ENCODE data around the gene AFAP1. TPM values are rescaled to one million over a fixed set of nuclear protein-coding genes. Genes with fewer than 3 reads are reported as not detected.
A peak's percentile ranks its signal among the peaks of the same experiment; 100 is the strongest.

Gene AFAP1
- polyA plus RNA-seq, 3 donors: not detected

DNA sequence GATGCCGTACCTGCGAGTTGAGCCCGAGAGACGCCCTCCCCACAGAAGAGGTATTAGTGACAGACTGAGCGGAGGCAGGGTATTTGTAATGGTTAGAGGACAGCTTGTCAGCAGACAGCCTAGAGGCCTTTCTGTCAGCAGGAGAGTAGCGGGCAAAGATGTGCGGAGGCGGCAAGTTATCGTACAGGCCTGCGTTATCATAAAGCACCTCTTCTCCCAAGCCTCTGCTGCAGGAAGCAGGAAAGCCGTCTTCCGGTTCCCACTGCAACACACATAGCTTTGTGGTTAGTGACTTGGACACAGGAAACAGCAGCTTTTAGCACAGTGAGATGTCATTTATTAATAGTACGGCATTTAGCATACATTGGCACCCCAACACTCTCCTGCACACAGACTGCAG is 158.3 kb downstream of the AFAP1 start:
- Mint-ChIP-seq H3K4me1 (peaks cover 14% of the 10 kb centered on the region), H3K36me3 (peaks cover 0 to 30% of the 10 kb centered on the region in 2 donors), H3K9me3 (peaks cover 0 to 3% (median 0%) of the 10 kb centered on the region in 7 donors), H3K4me3 (no peak overlapping the region), H3K27ac (peak overlapping the region in 1 of 7 donors; percentile 83), H3K27me3 (ENCODE audit: low read depth in 3 of 3) (peaks cover 4 to 7% (median 7%) of the 10 kb centered on the region in 3 donors)
- TF ChIP-seq, protein P1, sequence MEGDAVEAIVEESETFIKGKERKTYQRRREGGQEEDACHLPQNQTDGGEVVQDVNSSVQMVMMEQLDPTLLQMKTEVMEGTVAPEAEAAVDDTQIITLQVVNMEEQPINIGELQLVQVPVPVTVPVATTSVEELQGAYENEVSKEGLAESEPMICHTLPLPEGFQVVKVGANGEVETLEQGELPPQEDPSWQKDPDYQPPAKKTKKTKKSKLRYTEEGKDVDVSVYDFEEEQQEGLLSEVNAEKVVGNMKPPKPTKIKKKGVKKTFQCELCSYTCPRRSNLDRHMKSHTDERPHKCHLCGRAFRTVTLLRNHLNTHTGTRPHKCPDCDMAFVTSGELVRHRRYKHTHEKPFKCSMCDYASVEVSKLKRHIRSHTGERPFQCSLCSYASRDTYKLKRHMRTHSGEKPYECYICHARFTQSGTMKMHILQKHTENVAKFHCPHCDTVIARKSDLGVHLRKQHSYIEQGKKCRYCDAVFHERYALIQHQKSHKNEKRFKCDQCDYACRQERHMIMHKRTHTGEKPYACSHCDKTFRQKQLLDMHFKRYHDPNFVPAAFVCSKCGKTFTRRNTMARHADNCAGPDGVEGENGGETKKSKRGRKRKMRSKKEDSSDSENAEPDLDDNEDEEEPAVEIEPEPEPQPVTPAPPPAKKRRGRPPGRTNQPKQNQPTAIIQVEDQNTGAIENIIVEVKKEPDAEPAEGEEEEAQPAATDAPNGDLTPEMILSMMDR (IDR thresholded peaks at IDR 0.05): no peak
- DNase-seq: no peak
- Histone ChIP-seq H3K9ac (ENCODE audit: insufficient read depth, low read length, poor library complexity, severe bottlenecking) (no peak overlapping the region), H3K36me3 (replicated peaks in 1 of 2; ENCODE audit: control insufficient read depth in 1 of 2, insufficient read depth in 2 of 2, low read length in 2 of 2) (no peaks in the 10 kb centered on the region), H3K27me3 (ENCODE audit: control insufficient read depth in 2 of 2, insufficient read depth in 2 of 2, low read length in 2 of 2) (no peaks in the 10 kb centered on the region), H3K79me2 (ENCODE audit: insufficient read depth, low read length) (no peaks in the 10 kb centered on the region), H2AFZ (ENCODE audit: insufficient read depth, low read depth, low read length, poor library complexity, severe bottlenecking) (no peak overlapping the region), H3K9me3 (replicated peaks in 1 of 2; ENCODE audit: control insufficient read depth in 1 of 2, insufficient read depth in 1 of 2, low read length in 2 of 2) (no peaks in the 10 kb centered on the region), H3K4me2 (replicated peaks; ENCODE audit: extremely low read depth, low read length, poor library complexity, severe bottlenecking) (no peak overlapping the region), H3K4me3 (replicated peaks in 1 of 3; ENCODE audit: low read depth in 2 of 3, low read length in 3 of 3) (no peak overlapping the region), H3K27ac (ENCODE audit: low read depth in 1 of 2, low read length in 2 of 2) (no peak overlapping the region), H4K20me1 (ENCODE audit: insufficient read depth, low read length) (no peaks in the 10 kb centered on the region), H3K4me1 (ENCODE audit: control insufficient read depth in 1 of 2, insufficient read depth in 2 of 2, low read length in 2 of 2) (peaks cover 6 to 9% of the 10 kb centered on the region in 2 donors)
- intact Hi-C loops (cut with micrococcal nuclease): no loop called here
- 0% methylated on average over 5 of the region's 13 CpGs for WGBS (ENCODE audit: insufficient coverage)

DNA sequence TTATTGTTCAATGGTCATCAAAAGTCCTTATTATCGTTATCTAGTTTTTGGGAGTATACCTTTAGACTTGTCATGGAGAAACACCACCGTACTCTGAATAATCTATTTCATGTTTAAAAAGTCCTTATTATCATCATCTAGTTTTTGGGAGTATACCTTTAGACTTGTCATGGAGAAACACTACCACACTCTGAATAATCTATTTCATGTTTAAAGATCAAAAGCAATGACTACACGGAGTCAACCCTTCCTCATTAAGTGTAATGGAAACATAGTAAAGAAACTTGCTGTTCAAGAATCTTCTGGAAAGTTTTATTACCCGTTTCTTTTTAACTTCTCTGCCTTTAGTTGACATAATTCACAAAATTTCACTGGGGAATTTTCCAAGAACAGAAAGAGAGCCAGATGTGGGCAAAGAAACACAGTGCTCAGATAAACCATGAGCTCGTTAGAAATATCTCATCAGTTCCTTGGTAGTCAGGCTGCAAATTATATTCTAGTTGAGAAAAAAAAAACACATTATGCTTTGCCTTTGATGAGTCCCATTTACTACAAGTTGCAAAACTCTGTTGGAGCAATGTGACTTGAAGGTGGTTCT is 158.8 kb downstream of the AFAP1 start:
- H3K4me3 ChIP-seq (replicated peaks in 1 of 3; ENCODE audit: low read depth in 2 of 3, low read length in 3 of 3): no peak overlapping the region
- H3K4me1 ChIP-seq (ENCODE audit: control insufficient read depth in 1 of 2, insufficient read depth in 2 of 2, low read length in 2 of 2): peaks cover 6 to 9% of the 10 kb centered on the region in 2 donors
- H3K79me2 ChIP-seq (ENCODE audit: insufficient read depth, low read length): no peaks in the 10 kb centered on the region
- TF ChIP-seq, protein P1 (IDR thresholded peaks at IDR 0.05): no peak
- no peak for DNase-seq
- intact Hi-C loops (cut with micrococcal nuclease): no loop called here
- H4K20me1 ChIP-seq (ENCODE audit: insufficient read depth, low read length): no peaks in the 10 kb centered on the region
- no peak overlapping the region for H3K4me2 ChIP-seq (replicated peaks; ENCODE audit: extremely low read depth, low read length, poor library complexity, severe bottlenecking)
- H3K9me3 ChIP-seq (replicated peaks in 1 of 2; ENCODE audit: control insufficient read depth in 1 of 2, insufficient read depth in 1 of 2, low read length in 2 of 2): no peaks in the 10 kb centered on the region
- H3K36me3 ChIP-seq (replicated peaks in 1 of 2; ENCODE audit: control insufficient read depth in 1 of 2, insufficient read depth in 2 of 2, low read length in 2 of 2): no peaks in the 10 kb centered on the region
- no peak overlapping the region for H3K27ac ChIP-seq (ENCODE audit: low read depth in 1 of 2, low read length in 2 of 2)
- H3K9me3 Mint-ChIP-seq: peaks cover 0 to 3% (median 0%) of the 10 kb centered on the region in 7 donors
- peaks cover 0 to 30% of the 10 kb centered on the region in 2 donors for H3K36me3 Mint-ChIP-seq
- H3K27me3 Mint-ChIP-seq (ENCODE audit: low read depth in 3 of 3): peaks cover 4 to 7% (median 7%) of the 10 kb centered on the region in 3 donors
- peak overlapping the region in 1 of 7 donors; percentile 83 for H3K27ac Mint-ChIP-seq
- H3K4me3 Mint-ChIP-seq: no peak overlapping the region
- no CpG with 5 or more reads among the region's 5 CpGs for WGBS (ENCODE audit: insufficient coverage)
- no peak overlapping the region for H2AFZ ChIP-seq (ENCODE audit: insufficient read depth, low read depth, low read length, poor library complexity, severe bottlenecking)
- H3K9ac ChIP-seq (ENCODE audit: insufficient read depth, low read length, poor library complexity, severe bottlenecking): no peak overlapping the region
- no peaks in the 10 kb centered on the region for H3K27me3 ChIP-seq (ENCODE audit: control insufficient read depth in 2 of 2, insufficient read depth in 2 of 2, low read length in 2 of 2)
- H3K4me1 Mint-ChIP-seq: peaks cover 14% of the 10 kb centered on the region
